HFF-Myc (cell line): ENCODE measurements around the gene DNAJA1.
A peak's percentile ranks its signal among the peaks of the same experiment; 100 is the strongest.
"Not testable (repeated sequence)": the region's sequence is repeated elsewhere in the genome, so short reads cannot be mapped to it uniquely, and the experiment has no call there.

Source experiments
- DNase-seq: peaks from one replicate; pipeline ENCODE4 v3.0.0-alpha.2; 2011; ENCODE audit warnings: low read depth; ENCODE audit errors: extremely low read depth
- H3K4me3 ChIP-seq: replicated peaks from 2 replicates; pipeline ENCODE4 v1.5.1; 2011; ENCODE audit warnings: low read depth, mild to moderate bottlenecking, control low read depth, low read length
- TF ChIP-seq, protein P1 (sequence below): IDR thresholded peaks from 2 replicates; pipeline ENCODE4 v1.5.1; 2012; ENCODE audit warnings: mild to moderate bottlenecking, low read depth, low read length, control low read depth; ENCODE audit errors: missing control alignments

Gene DNAJA1

DNA sequence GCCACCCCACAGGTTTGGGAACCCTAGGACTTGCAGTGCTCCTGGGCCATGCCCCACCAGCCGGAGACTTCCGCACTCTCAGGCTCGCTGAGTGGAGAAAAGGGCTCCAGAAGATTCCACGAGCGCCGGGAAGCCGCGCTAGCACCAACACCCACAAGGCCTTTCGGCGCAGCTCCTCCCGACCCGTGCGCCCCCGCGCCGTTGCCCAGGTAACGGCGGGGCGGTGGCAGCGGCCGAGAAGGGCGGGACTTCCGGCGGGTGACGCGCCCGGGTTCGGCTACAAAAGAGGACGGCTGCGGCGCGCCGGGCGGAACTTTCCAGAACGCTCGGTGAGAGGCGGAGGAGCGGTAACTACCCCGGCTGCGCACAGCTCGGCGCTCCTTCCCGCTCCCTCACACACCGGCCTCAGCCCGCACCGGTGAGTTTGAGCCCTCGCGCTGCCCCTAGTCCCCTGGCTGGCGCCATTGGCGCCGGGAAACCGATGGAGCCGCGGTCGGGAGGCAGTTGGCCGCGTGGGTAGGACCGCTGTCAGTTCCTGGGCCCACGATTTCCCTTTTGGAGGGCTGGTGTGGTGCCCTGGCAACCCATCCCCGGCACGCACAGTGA is at the start of gene DNAJA1:
DNAJA1 (plus strand) TSS at position 308 of the 606 bp plus-strand sequence. CDS start 1,212 bp downstream, outside the sequence.
- DNase-seq = peak; percentile 59
- TF ChIP-seq, protein P1, sequence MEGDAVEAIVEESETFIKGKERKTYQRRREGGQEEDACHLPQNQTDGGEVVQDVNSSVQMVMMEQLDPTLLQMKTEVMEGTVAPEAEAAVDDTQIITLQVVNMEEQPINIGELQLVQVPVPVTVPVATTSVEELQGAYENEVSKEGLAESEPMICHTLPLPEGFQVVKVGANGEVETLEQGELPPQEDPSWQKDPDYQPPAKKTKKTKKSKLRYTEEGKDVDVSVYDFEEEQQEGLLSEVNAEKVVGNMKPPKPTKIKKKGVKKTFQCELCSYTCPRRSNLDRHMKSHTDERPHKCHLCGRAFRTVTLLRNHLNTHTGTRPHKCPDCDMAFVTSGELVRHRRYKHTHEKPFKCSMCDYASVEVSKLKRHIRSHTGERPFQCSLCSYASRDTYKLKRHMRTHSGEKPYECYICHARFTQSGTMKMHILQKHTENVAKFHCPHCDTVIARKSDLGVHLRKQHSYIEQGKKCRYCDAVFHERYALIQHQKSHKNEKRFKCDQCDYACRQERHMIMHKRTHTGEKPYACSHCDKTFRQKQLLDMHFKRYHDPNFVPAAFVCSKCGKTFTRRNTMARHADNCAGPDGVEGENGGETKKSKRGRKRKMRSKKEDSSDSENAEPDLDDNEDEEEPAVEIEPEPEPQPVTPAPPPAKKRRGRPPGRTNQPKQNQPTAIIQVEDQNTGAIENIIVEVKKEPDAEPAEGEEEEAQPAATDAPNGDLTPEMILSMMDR = no peak
- H3K4me3 ChIP-seq = peak within 1 kb of the TSS; percentile 96

GRCh38 chr9:32978051-32978450 is 47.0 kb upstream of the DNAJA1 start:
- H3K4me3 ChIP-seq = no peak overlapping the region
- DNase-seq = no peak
- TF ChIP-seq, protein P1 = no peak

GRCh38 chr9:32986971-32987370 is 38.1 kb upstream of the DNAJA1 start:
- no peak overlapping the region for H3K4me3 ChIP-seq
- DNase-seq = no peak
- TF ChIP-seq, protein P1 = no peak

GRCh38 chr9:32989660-32990059 is 35.4 kb upstream of the DNAJA1 start:
- TF ChIP-seq, protein P1 = no peak
- no peak overlapping the region for H3K4me3 ChIP-seq
- no peak for DNase-seq

GRCh38 chr9:32991897-32992594 is 33.0 kb upstream of the DNAJA1 start:
- TF ChIP-seq, protein P1 = no peak
- H3K4me3 ChIP-seq = no peak overlapping the region
- no peak for DNase-seq

DNA sequence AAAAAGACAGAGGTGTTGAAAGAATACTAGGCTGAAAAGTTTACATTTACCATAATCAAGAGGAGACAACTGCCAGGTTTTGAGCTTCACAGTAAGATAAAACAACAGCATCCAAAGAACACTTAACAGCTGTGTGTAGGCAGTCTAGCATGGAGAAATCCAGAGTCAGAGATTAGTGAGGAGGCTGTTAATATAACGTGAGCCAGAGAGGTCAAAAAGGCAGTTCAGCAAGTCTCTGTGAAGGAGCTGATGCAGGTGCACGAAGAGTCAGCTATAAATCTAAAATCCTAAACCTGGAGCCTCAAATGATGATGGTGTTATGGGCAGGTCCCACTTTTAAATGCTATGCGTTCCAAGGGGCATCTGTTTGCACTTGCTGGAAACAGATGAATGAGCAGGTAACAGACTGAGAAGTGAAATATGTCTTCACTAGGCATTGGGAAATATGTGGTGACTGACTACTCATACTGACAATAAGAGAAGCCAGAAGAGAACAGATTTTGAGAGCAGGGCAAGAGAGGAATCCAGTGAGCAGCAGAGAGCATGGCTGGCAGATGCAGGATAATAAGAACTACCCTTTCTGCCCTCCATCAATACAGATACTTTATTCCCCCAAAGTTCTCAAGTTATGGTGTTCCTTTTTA is 32.4 kb upstream of the DNAJA1 start:
- H3K4me3 ChIP-seq = no peak overlapping the region
- TF ChIP-seq, protein P1 = no peak
- DNase-seq = no peak

- DNase-seq = not testable (repeated sequence)
- peak overlapping the region; percentile 70 for H3K4me3 ChIP-seq
These were observed 24.4 kb upstream of the DNAJA1 start for GRCh38 chr9:33000682-33001055.

- DNase-seq, H3K4me3 ChIP-seq: not testable (repeated sequence)
These were observed 19.7 kb upstream of the DNAJA1 start for GRCh38 chr9:33005335-33005734.
